GM12865 (cell line): ENCODE measurements around the gene EFHC1.

ENCODE experiments used
- DNase-seq: peaks from one replicate; pipeline ENCODE4 v3.0.0; 2010; ENCODE audit warnings: low read depth
- H3K4me3 ChIP-seq: 2 replicates; pipeline ENCODE4 v1.5.1; 2011; ENCODE audit warnings: mild to moderate bottlenecking, low read depth, low read length, control low read depth
- CTCF ChIP-seq: IDR thresholded peaks from 2 replicates; pipeline ENCODE4 v1.5.1; 2011; ENCODE audit warnings: low read length, control low read depth, low read depth, inconsistent platforms; ENCODE audit not compliant: insufficient read depth; ENCODE audit errors: missing control alignments

The EFHC1 gene

DNA sequence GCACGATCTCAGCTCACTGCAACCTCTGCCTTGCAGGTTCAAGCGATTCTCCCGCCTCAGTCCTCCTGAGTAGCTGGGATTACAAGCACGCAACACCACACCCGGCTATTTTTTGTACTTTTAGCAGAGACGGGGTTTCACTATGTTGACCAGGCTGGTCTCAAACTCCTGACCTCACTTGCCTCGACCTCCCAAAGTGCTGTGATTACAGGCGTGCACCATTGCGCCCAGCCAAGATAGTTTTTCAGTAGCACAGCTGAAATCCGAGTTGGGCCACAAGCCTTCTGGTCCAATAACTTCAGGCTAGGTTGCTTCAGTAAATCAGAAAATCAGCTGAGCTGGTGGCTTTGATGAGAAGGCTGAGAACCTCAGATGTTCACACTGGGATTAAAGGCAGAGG is 91.0 kb downstream of the EFHC1 start:
- no peak overlapping the region for H3K4me3 ChIP-seq
- no peak for DNase-seq
- no peak for TF ChIP-seq CTCF

GRCh38 chr6:52511572-52512151 is 91.5 kb downstream of the EFHC1 start:
- TF ChIP-seq CTCF: no peak
- H3K4me3 ChIP-seq: no peak overlapping the region
- no peak for DNase-seq

- no peak for DNase-seq
- TF ChIP-seq CTCF: no peak
- no peak overlapping the region for H3K4me3 ChIP-seq
These were observed 92.1 kb downstream of the EFHC1 start for GRCh38 chr6:52512199-52512598.

DNA sequence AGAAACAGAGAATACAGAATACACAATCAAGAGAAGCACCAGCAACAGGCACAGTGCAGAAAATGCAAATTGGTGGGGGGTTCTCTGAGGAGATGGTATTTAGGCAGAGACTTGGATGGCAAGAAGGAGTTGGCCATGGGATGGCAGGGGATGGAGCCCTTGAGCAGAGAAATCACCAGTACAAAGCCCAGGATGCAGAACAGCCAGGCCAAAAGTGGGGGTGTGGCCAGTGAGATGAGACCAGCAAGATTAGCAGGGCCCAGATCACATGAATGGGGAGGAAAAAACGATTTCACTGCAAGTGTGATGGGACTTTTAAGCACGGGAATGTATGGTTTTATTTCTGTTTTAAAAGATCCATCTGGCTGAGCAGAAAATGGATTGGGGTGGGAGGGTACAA is 93.3 kb downstream of the EFHC1 start:
- TF ChIP-seq CTCF: no peak
- H3K4me3 ChIP-seq: no peak overlapping the region
- DNase-seq: no peak

- H3K4me3 ChIP-seq: no peak overlapping the region
- no peak for TF ChIP-seq CTCF
- DNase-seq: no peak
These were observed 93.8 kb downstream of the EFHC1 start for GRCh38 chr6:52513896-52514295.

DNA sequence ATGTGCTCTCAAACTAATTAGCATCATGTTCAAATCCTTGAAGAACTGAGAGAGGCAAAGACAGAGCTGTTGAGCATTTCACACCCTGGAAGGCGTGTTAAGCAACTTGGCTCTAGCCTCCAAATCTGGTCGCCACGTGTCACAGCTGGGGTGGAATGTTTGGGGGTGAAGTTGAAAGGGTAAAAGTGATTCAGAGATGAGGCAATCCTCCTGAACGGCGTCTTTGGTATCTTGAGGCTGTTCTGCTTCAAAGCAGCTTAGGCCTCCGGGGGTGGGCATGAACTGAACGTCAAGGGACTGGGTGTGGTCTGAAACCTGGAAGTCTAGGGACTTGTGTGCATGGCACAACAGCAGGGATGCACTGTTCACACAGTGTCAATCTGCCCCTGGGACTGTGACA is 94.4 kb downstream of the EFHC1 start:
- no peak for DNase-seq
- TF ChIP-seq CTCF: no peak
- no peak overlapping the region for H3K4me3 ChIP-seq

- TF ChIP-seq CTCF: no peak
- no peak overlapping the region for H3K4me3 ChIP-seq
- no peak for DNase-seq
These were observed 95.2 kb downstream of the EFHC1 start for GRCh38 chr6:52515219-52515960.
